GM20431 (cell line): Measurements from ENCODE around the gene PTPRN2.

Experiments used
- in situ Hi-C: fragments of 300-500 bp; cut with MseI, MboI; formaldehyde crosslinking; loops from one replicate; pipeline ENCODE4 v1.15.0; 2020; ENCODE audit warnings: low sequenced_read_pairs; ENCODE audit not compliant: unreplicated experiment

The PTPRN2 gene

DNA sequence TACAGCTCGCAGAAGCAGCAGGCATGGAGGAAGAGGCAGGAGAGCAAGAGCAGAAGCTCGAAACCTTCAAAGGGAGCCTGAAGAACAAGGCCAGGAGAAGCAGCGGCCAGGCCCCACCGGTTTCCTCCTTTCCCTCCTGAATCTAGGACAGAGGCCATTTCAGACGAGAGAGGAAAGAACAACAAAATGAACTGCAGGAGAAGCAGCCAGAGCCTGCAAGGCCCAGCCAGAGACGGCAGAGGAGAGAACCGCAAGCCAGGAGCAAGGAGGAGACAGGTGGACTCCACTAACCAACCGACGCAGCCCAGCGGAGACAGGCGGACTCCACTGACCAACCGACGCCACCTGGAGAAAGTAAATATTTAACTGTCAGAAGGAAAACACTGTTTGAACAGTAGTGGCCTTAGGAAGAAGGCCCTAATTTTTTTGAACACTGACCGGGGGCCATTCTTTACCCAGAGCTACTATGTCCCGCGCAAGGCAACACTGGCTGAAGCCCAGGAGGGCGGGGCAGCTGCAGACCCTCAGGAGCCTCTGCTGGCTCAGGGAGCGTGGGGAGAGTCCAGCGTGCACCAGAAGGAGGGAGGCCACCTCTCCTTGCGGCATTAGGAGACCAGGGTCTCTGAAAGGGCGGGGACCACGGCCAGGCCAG lies 559.2 kb downstream of the PTPRN2 start:
- in situ Hi-C loops, result no loop called here

DNA sequence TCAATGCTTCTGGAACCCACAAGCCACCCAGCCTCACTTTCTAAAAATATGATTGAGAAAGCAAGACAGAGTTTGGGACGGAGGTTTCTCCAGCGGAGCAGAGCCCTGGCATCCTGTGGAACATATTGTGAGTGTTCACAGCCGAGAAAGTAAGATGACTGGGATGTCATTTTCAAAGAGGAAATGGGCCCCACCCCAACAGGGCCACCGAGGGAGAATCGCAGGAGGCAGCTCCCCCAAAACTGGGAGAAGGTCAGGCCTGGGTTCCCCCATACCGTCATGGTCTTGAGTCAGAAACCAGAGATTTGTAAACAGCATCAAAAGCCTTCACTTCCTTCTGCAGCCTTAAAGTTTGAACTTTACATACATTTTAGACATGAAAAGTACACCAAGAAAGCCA lies 560.0 kb downstream of the PTPRN2 start:
- in situ Hi-C loops, result no loop called here

GRCh38 chr7:158026636-158027265 lies 560.9 kb downstream of the PTPRN2 start:
- in situ Hi-C loops, result no loop called here

DNA sequence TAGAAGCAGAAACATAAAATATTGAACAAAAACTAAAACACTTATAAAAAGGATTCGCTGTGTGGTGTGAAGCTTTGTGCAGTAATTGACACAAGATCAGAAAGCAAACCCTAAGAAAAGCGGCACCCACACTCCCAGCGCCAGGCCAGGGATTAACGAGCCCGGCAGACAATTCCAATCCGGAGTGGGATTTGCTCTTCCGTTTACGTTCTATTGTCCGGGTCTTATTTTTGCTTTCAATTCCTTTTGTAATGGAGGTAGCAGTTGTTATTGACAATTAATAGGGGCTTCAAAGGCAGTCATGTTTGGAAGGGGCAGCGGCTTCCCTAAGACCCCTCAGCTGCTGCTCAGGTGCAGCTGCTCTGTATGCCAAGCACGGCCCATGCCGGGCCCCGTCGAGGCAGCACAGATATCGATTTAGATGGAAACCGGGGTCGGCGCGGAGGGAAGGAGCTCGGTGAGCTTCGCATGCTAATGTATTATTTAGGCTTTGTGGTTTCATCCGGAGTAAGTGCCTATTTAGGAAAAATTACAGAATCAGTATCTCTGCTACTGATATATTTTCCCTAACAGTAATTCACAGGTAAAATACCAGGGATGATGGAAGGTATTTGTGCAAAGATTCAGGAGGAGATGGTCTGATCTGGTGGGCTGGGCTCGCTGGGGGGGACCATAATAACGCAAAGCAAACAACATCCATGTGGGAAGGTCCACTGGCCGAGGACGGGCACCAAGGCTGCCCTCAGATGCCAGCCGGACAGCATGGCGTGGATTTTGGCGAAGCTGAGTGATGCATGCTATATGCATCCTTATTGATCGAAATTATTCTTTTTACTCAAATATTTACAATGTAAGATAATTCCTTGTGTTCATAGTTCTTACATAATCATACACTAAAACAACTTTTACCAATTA lies 561.7 kb downstream of the PTPRN2 start:
- in situ Hi-C loops, result no loop called here

- in situ Hi-C loops, result no loop called here
These were observed 562.7 kb downstream of the PTPRN2 start for GRCh38 chr7:158024881-158025280.

- in situ Hi-C loops, result no loop called here
These were observed 563.3 kb downstream of the PTPRN2 start for GRCh38 chr7:158024351-158024715.

DNA sequence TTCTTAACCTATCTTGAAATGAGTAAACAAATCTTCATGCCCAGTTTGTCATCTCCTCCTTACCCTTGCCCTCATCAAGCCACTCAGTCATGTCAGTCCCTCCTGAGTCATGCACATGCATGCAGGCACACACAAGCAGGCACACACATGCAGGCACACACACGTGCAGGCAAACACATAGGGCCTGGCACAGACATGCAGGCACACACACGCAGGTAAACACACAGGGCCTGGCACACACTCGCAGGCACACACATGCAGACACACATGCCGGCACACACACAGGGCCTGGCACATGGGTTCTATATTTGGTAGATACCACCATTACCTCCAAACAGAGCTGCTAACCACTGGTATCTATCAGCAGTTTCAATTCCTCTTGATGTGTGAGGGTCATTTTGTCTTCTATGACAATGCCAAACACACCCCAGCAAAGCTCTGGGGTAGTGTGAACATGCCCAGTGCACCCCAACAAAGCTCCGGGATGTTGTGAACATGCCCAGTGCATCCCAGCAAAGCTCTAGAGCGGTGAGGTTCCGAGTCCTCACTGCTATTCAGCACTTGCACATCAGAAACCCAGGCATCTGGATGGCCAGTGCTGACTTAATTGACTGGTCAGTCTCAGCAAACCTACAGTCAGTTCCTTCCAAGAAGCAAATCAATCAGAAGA lies 563.8 kb downstream of the PTPRN2 start:
- in situ Hi-C loops, result no loop called here

- in situ Hi-C loops, result no loop called here
These were observed 564.5 kb downstream of the PTPRN2 start for GRCh38 chr7:158023157-158023556.

GRCh38 chr7:158022601-158023000 lies 565.0 kb downstream of the PTPRN2 start:
- in situ Hi-C loops, result no loop called here

- in situ Hi-C loops, result no loop called here
These were observed 565.8 kb downstream of the PTPRN2 start for GRCh38 chr7:158021836-158022235.

DNA sequence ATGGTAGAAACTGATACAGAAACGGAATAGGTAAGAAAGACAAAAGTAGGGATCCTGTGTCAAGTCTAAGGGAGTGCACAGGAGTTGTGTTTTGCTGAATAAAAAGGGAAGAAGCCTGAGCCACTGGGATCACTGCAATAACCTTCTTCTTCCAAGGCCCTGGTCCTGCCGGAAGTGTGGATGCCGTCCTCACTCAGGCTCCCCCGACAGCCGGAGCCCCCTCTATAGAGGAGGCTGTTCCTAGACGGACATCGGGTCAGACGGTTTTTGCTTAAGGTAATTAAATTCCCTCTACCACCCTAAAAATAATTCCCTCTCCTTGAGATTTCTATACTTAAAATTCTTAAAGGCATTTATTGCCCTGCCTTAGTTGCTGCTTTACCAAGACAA lies 566.9 kb downstream of the PTPRN2 start:
- in situ Hi-C loops, result no loop called here

- in situ Hi-C loops, result no loop called here
These were observed 567.6 kb downstream of the PTPRN2 start for GRCh38 chr7:158019726-158020705.

DNA sequence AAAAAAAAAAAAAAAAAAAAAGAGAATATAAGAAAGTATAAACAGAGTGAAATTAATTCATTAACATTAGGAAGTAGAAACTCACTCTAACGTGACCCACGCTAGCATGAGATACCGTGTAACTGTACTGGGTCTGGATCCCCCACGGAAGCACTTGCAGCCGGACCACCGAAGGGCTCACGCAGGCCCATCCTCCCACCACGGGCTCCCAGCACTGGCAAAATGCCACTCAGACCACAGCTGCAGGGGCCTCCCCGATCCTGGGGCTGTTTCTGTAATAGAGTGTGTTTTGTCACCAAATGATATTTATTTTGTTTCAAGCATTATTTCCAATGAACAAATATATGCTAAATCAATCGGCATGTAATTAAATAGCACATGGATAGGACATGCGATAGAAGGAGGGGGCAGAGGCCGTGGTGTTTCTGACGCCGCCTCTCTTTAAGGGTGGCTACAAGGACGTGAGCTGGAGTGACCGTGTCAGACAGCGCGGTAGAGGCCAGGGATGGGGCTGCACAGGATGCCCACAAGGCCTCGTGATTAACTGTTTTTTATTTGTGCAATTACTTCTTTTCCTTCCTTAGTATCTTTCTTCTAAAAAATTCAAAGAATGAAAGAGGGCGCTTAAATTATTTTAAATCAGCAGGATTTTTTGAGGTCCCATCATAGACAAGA lies 568.5 kb downstream of the PTPRN2 start:
- in situ Hi-C loops, result no loop called here

DNA sequence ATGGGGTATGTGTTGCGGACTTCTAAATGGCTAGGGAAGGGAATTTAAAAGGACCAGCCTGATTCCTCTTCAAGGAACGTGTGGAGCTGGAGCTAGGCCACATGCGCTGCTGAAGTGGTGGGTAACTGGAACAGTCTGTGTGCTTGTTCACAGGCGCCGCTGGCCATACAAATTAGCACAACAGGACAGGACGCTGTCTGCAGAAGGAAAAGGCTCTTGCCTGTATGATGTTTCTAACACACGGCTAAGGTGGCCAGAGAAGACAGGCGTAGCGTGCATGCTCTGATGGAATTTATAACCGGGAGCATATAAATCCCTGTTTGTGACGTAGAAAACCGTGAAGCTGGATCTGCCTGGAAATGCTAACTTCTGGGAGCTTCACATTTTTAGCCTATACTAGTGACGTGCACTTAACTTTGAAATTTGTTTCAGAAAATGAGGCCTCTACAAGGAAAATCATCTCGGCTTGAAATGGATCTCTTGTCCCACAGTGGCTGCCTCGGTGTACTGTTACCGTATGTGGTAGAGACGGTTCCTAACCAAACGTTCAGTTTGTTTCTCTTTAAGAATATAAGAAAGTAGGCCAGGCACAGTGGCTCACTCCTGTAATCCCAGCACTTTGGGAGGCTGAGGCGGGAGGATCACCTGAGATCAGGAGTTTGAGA lies 569.4 kb downstream of the PTPRN2 start:
- in situ Hi-C loops, result no loop called here

DNA sequence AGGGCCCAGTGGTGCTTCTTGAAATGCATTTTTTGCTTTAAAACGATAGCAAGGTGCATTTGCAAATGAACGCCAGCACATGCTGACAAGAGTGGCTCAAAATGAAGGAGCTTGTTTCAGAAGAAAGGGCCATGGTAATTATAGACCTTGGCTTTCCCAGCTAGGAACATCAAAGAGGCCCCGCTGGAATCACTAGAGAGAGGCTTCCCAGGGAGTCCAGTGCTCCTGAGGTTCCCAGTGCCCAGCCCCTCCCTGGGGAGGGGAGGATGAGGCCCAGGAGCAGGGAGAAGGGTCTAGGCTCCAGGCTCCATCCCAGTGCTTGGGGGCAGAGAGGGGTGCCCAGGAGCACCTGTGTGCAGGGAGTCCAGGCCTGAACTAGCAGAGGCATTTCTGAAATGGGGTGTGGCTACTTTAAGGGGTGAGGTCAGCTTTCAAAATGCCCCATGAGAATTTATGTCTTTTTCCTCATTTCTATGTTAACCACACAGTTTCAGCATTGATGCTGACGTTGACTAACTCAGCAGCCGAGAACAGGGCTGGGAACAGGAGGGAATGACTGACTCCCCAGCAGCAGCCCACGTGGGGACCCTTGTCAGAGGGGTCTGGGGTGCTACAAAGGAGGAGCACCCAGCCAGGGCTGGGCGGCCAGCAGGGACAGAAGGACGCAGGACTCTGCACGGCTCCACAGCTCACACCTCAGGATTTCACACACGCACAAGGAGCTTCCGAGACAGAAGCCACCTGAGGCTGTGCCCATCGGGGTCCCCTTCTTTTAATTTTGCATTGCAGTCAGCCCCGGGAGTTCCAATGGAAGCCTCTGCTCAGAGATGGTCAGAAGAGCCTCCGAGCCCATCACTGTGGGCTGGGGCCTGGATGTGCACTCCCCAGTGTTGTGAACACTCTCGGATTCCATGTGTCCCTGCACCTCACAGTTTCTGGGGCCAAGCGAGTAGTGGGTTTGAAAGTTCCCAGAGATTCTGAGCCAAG lies 570.2 kb downstream of the PTPRN2 start:
- in situ Hi-C loops, result no loop called here

DNA sequence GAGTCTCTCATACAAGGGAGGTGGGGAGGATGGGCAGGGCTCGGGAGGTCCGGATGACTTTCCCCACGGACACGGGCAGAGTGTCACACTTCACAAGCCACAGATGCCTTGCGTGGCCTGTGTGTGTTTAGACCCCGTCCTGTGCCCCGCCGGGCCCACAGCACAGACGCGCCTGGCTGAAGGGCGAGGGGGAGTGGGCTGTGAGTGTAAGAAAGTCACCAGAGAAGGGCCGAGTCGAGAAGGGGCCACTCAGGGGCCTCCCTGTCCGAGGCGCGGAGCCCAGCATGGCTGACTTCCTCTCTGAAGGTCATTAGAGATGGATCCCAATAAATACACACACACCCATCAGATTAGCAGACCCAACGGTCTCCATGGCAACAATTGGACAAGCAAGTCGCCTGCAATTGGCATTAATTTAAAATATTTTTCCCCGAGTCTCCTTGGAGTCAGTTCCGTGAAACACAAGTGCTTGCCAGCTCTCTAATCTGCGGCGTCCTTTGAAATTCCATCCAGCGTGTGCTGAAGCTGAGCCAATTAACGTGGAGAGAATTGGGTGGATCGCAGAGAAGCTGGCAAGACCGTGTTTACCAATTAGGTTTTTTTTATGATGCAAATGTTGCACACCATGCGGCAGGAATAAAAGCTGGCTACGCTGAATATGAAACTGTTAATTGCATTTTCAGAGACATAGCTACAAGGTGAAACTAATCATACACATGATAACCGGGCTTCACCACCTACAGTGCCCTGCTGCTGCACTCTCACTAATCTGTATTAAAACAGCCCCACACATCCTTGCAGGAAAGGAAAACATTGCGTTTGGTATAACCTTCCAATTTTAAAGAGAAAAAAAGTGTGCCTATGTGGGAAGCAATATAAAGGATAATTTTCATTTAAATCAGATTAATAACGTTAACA lies 571.2 kb downstream of the PTPRN2 start:
- in situ Hi-C loops, result no loop called here
